HG03103 (cell line): Measurements from ENCODE around the gene MRO.

ENCODE experiments used
- ATAC-seq: cut with Tn5 transposase; IDR thresholded peaks from one replicate; pipeline ENCODE4 v1.9.1; 2021; ENCODE audit warnings: low read depth; ENCODE audit not compliant: unreplicated experiment

The MRO gene

GRCh38 chr18:50748243-50749229, 71.3 kb downstream of the MRO start:
- no peak for ATAC-seq

- no peak for ATAC-seq
Observed at GRCh38 chr18:50747849-50748242, 72.0 kb downstream of the MRO start.

GRCh38 chr18:50745945-50746344, 73.9 kb downstream of the MRO start:
- no peak for ATAC-seq
